K562 (cell line): ENCODE results near the gene SETDB1. TPM values are rescaled to one million over a fixed set of nuclear protein-coding genes. Genes with fewer than 3 reads are reported as not detected.
A peak's percentile ranks its signal among the peaks of the same experiment; 100 is the strongest.

Source experiments
- AFF1 ChIP-seq, 2 experiments: fragments of 450-650 bp; IDR thresholded peaks; 2 replicates each; pipeline ENCODE4 v1.6.1; 2018; ENCODE audit warnings: mild to moderate bottlenecking in 2 of 2, low read depth in 1 of 2; ENCODE audit not compliant: partially characterized antibody in 2 of 2
- ETV5 ChIP-seq: sonication (generic); formaldehyde crosslinking; IDR thresholded peaks from 2 replicates; pipeline ENCODE4 v1.4.0; 2020; ENCODE audit warnings: low read depth, mild to moderate bottlenecking, missing genetic modification reagents
- MGA ChIP-seq: fragments of 450-650 bp; IDR thresholded peaks from 2 replicates; pipeline ENCODE4 v1.6.1; 2016; ENCODE audit warnings: mild to moderate bottlenecking, moderate library complexity
- PTTG1 ChIP-seq: fragments of 450-650 bp; IDR thresholded peaks from 2 replicates; pipeline ENCODE4 v1.6.1; 2016; ENCODE audit warnings: low read depth, mild to moderate bottlenecking, missing genetic modification characterization, missing compliant biosample characterization
- SAFB ChIP-seq: fragments of 200-400 bp; formaldehyde crosslinking; IDR thresholded peaks from 2 replicates; pipeline ENCODE4 v1.6.1; 2017; ENCODE audit warnings: low read depth, low read length, borderline replicate concordance
- U2AF1 ChIP-seq: fragments of 200-400 bp; formaldehyde crosslinking; optimal IDR thresholded peaks from 2 replicates; pipeline ENCODE3; 2017; ENCODE audit warnings: mild to moderate bottlenecking, low read depth, low read length, moderate library complexity
- ZNF239 ChIP-seq: fragments of 250-450 bp; sonication (Bioruptor Pico); IDR thresholded peaks from 2 replicates; pipeline ENCODE4 v1.4.0; 2020; ENCODE audit warnings: mild to moderate bottlenecking
- polyA plus RNA-seq, 8 experiments: library from polyadenylated mRNA; depleted of rRNA in 4 of 8; stranded (reverse) in 5 of 8; unstranded in 3 of 8; fragments of >200 nt; fragmentation: Nextera tagmentation in 2 of 8; fragmentation: Illumina TruSeq in 1 of 8; extraction: Ambion mirVana in 2 of 8; extraction: Trizol in 1 of 8; gene quantifications; 2 replicates each; pipeline versions ENCODE4 v1.2.1 to v1.2.3, GENCODE V29; 2011 to 2014; ENCODE audit warnings: inconsistent platforms in 1 of 8, missing spikeins in 1 of 8
- total RNA-seq, 7 experiments: library from RNA; depleted of rRNA in 6 of 7; stranded (reverse); fragments of >200 nt in 6 of 7; fragmentation: Illumina TruSeq in 2 of 7; extraction: Trizol in 2 of 7; gene quantifications; 2 replicates each; pipeline versions ENCODE4 v1.2.1 to v1.2.3, GENCODE V29; 2011 to 2021; ENCODE audit warnings: low replicate concordance in 1 of 7
- TF ChIP-seq, protein P1 (sequence below): sonication (generic); formaldehyde crosslinking; IDR thresholded peaks from 2 replicates; pipeline ENCODE4 v1.8.1; 2023; ENCODE audit warnings: mild to moderate bottlenecking, missing genetic modification reagents

Gene SETDB1
- total and polyA plus RNA-seq, 9 of the 15 experiments (the other 6 are each of a cell fraction or from before 2014, with no cell fraction given) = 21.5 to 64.4 (median 42.0) TPM

- TF ChIP-seq MGA = no peak; the same call in 1 of the 2 replicates
- TF ChIP-seq PTTG1 (tag) = no peak
- TF ChIP-seq ETV5 = peak; percentile 82
- TF ChIP-seq, protein P1, sequence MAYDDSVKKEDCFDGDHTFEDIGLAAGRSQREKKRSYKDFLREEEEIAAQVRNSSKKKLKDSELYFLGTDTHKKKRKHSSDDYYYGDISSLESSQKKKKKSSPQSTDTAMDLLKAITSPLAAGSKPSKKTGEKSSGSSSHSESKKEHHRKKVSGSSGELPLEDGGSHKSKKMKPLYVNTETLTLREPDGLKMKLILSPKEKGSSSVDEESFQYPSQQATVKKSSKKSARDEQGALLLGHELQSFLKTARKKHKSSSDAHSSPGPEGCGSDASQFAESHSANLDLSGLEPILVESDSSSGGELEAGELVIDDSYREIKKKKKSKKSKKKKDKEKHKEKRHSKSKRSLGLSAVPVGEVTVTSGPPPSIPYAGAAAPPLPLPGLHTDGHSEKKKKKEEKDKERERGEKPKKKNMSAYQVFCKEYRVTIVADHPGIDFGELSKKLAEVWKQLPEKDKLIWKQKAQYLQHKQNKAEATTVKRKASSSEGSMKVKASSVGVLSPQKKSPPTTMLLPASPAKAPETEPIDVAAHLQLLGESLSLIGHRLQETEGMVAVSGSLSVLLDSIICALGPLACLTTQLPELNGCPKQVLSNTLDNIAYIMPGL (CRISPR knock-in tag) = no peak
- peak; percentile 66 to 73 for TF ChIP-seq AFF1 (IDR thresholded peaks at IDR 0.05; ENCODE audit: low read depth in 1 of 2, partially characterized antibody in 2 of 2)
- TF ChIP-seq SAFB = no peak
- TF ChIP-seq U2AF1 = no peak
- no peak; the same call in 1 of the 2 replicates for TF ChIP-seq ZNF239
Measured at GRCh38 chr1:150976879-150977694, 50.9 kb downstream of the SETDB1 start (continued).
